Vagina (tissue), 2 donors: ENCODE measurements around the gene AGRN. TPM values are rescaled to one million over a fixed set of nuclear protein-coding genes. Genes with fewer than 3 reads are reported as not detected.

Source experiments
- DNase-seq, 2 donors: peaks; one replicate each; pipeline ENCODE4 v3.0.0-alpha.2; 2017; ENCODE audit errors: extremely low spot score in 2 of 2
- H3K27ac ChIP-seq: fragments of 200-600 bp; sonication (generic); one replicate; pipeline ENCODE4 v1.5.1; 2019
- H3K27me3 ChIP-seq: fragments of 200-600 bp; sonication (generic); one replicate; pipeline ENCODE4 v1.5.1; 2019
- H3K36me3 ChIP-seq, 2 donors: fragments of 200-600 bp; sonication (generic); one replicate each; pipeline ENCODE4 v1.5.1; 2017 to 2019
- H3K4me1 ChIP-seq: fragments of 200-600 bp; sonication (generic); one replicate; pipeline ENCODE4 v1.5.1; 2019
- H3K4me3 ChIP-seq, 2 donors: fragments of 200-600 bp; sonication (generic); 1 replicate in 1 of 2; 2 replicates in 1 of 2; pipeline ENCODE4 v1.5.1; 2016 to 2019
- H3K9me3 ChIP-seq: fragments of 200-600 bp; sonication (generic); one replicate; pipeline ENCODE4 v1.5.1; 2019
- CTCF ChIP-seq, 3 experiments: fragments of 450-650 bp in 2 of 3; fragments of 200-600 bp in 1 of 3; sonication (generic) in 1 of 3; IDR thresholded peaks; one replicate each; pipeline ENCODE4 v1.5.1; 2017 to 2019; ENCODE audit warnings: antibody characterized with exemption in 3 of 3, mild to moderate bottlenecking in 2 of 3, moderate library complexity in 2 of 3
- POLR2A ChIP-seq, 2 donors: fragments of 450-650 bp; IDR thresholded peaks; one replicate each; pipeline ENCODE4 v1.6.1; 2017; ENCODE audit warnings: antibody characterized with exemption in 2 of 2, mild to moderate bottlenecking in 2 of 2, moderate library complexity in 2 of 2
- POLR2AphosphoS5 ChIP-seq, 2 donors: sonication (generic); formaldehyde crosslinking; IDR thresholded peaks; one replicate each; pipeline ENCODE4 v1.9.0; 2017; ENCODE audit warnings: antibody characterized with exemption in 2 of 2, mild to moderate bottlenecking in 2 of 2, low read depth in 1 of 2; ENCODE audit not compliant: insufficient read depth in 1 of 2
- intact Hi-C: fragments of 100-400 bp; cut with DNase I; formaldehyde crosslinking; loops from one replicate; pipeline ENCODE4 v1.15.1; 2023
- total RNA-seq: library from RNA; depleted of rRNA; stranded (reverse); fragments of >200 nt; gene quantifications from one replicate; pipeline ENCODE4 v1.2.3, GENCODE V29; 2016

AGRN gene
- total RNA-seq, 1 donor from 2014 or later, result 25.5 TPM

- intact Hi-C loops, result no loop called here
- no peak overlapping the region for H3K27ac ChIP-seq
- H3K36me3 ChIP-seq, result peaks cover 0 to 10% of the 10 kb centered on the region in 2 donors
- no peaks in the 10 kb centered on the region for H3K27me3 ChIP-seq
- H3K4me1 ChIP-seq, result no peaks in the 10 kb centered on the region
- no peak overlapping the region for H3K4me3 ChIP-seq
- DNase-seq, result no peak
- H3K9me3 ChIP-seq, result no peaks in the 10 kb centered on the region
- TF ChIP-seq POLR2AphosphoS5 (IDR thresholded peaks at IDR 0.05; ENCODE audit: insufficient read depth in 1 of 2, low read depth in 1 of 2), result no peak
- no peak for TF ChIP-seq POLR2A (IDR thresholded peaks at IDR 0.05)
- no peak for TF ChIP-seq CTCF (IDR thresholded peaks at IDR 0.05)
Observed at GRCh38 chr1:1051127-1051810, 31.3 kb downstream of the AGRN start.

- TF ChIP-seq POLR2A (IDR thresholded peaks at IDR 0.05), result no peak
- TF ChIP-seq CTCF (IDR thresholded peaks at IDR 0.05), result no peak
- no peak for TF ChIP-seq POLR2AphosphoS5 (IDR thresholded peaks at IDR 0.05; ENCODE audit: insufficient read depth in 1 of 2, low read depth in 1 of 2)
- intact Hi-C loops, result no loop called here
- H3K4me1 ChIP-seq, result no peaks in the 10 kb centered on the region
Observed at GRCh38 chr1:1052003-1052840, 32.3 kb downstream of the AGRN start.

GRCh38 chr1:1053022-1053421, 33.1 kb downstream of the AGRN start:
- no peak overlapping the region for H3K27ac ChIP-seq
- peaks cover 0 to 8% of the 10 kb centered on the region in 2 donors for H3K36me3 ChIP-seq
- no peaks in the 10 kb centered on the region for H3K4me1 ChIP-seq
- no peak for TF ChIP-seq CTCF (IDR thresholded peaks at IDR 0.05)
- no peak for TF ChIP-seq POLR2AphosphoS5 (IDR thresholded peaks at IDR 0.05; ENCODE audit: insufficient read depth in 1 of 2, low read depth in 1 of 2)
- TF ChIP-seq POLR2A (IDR thresholded peaks at IDR 0.05), result no peak
- H3K4me3 ChIP-seq, result no peak overlapping the region
- no peak for DNase-seq
- intact Hi-C loops, result no loop called here
- H3K9me3 ChIP-seq, result no peaks in the 10 kb centered on the region
- no peaks in the 10 kb centered on the region for H3K27me3 ChIP-seq

More at GRCh38 chr1:1052003-1052840, 32.3 kb downstream of the AGRN start:
- Histone ChIP-seq H3K27me3 (no peaks in the 10 kb centered on the region), H3K4me3 (no peak overlapping the region), H3K36me3 (peaks cover 0 to 10% of the 10 kb centered on the region in 2 donors), H3K9me3 (no peaks in the 10 kb centered on the region), H3K27ac (no peak overlapping the region)
- DNase-seq, result no peak

- DNase-seq, result no peak
- no peak for TF ChIP-seq CTCF (IDR thresholded peaks at IDR 0.05)
- no peak for TF ChIP-seq POLR2A (IDR thresholded peaks at IDR 0.05)
- no peak for TF ChIP-seq POLR2AphosphoS5 (IDR thresholded peaks at IDR 0.05; ENCODE audit: insufficient read depth in 1 of 2, low read depth in 1 of 2)
- Histone ChIP-seq H3K9me3 (no peaks in the 10 kb centered on the region), H3K4me3 (no peak overlapping the region), H3K4me1 (peaks cover 3% of the 10 kb centered on the region), H3K27ac (no peak overlapping the region), H3K27me3 (no peaks in the 10 kb centered on the region), H3K36me3 (peaks cover 0 to 7% of the 10 kb centered on the region in 2 donors)
- intact Hi-C loops, result no loop called here
Observed at GRCh38 chr1:1053682-1054081, 33.8 kb downstream of the AGRN start.
